G401 (cell line): Measurements from ENCODE around the gene IGSF10. TPM values are rescaled to one million over a fixed set of nuclear protein-coding genes. Genes with fewer than 3 reads are reported as not detected.

Source experiments
- DNase-seq: peaks from one replicate; pipeline ENCODE4 v3.0.0-alpha.2; 2015; ENCODE audit warnings: low spot score
- in situ Hi-C: cut with HindIII; loops from 2 replicates; pipeline ENCODE4 v1.10.0; 2016; ENCODE audit warnings: low sequenced_read_pairs, mixed read lengths
- total RNA-seq: library from RNA; depleted of rRNA; stranded (reverse); fragments of >200 nt; shearing (Covaris generic); gene quantifications from 2 replicates; pipeline ENCODE4 v1.2.3, GENCODE V29; 2014

Gene IGSF10
- total RNA-seq, 1 experiment from 2014 or later = 0.07 TPM

DNA sequence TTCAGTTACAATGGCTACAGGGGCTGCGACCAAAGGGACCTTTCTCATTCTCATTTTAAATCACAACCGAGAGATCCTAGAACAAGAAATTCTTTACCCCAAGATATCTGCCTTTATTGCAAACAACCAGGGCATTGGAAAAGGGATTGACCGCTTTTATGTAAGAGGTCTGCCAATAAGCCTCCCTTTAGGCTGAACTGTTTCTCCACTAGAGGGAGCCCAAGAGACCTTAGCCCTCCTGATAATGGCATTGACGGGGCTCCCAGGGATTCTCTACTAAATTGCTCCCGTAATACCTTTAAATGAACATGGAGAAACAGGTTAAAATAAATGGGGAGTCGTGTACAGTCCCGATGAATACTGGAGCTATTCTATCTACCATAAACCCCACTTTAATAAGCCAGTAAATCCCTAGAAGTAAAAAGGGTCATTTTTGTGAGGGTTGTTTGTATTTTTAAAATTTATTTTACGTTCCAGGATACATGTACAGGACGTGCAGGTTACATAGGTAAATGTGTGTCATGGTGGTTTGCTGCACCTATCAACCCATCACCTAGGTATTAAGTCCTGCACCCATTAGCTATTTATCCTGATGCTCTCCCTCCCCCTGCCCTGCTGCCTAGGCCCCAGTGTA, 7.5 kb upstream of the IGSF10 start:
- in situ Hi-C loops = no loop called here
- DNase-seq = peak; percentile 23

- no peak for DNase-seq
- in situ Hi-C loops = no loop called here
These were observed 6.2 kb upstream of the IGSF10 start for GRCh38 chr3:151467069-151467468.

- DNase-seq = no peak
- in situ Hi-C loops = no loop called here
These were observed 2.1 kb upstream of the IGSF10 start for GRCh38 chr3:151462991-151463390.

GRCh38 chr3:151462278-151462780, 1.5 kb upstream of the IGSF10 start:
- in situ Hi-C loops = no loop called here
- DNase-seq = no peak

DNA sequence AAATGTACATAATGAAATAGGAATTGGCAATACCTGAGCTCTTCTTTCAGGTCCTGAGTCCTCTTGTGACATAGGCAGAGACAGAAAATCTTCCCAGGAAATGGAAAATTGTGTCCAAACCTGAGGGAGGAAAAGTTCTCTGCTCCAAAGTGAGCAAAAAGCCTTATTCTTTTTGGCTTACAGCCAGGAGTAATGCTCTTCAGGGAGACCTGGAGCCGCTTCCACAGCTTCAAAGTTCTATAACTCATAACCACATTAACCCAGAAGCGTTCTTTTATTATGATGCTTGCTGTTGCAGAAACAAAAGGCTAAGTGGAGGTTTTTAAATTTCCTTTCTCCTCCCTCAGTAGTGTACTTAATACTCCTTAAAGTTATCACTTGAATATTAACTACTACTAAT, 633 bp downstream of the IGSF10 start:
- no peak for DNase-seq
- in situ Hi-C loops = no loop called here

GRCh38 chr3:151459358-151459757, 1.5 kb downstream of the IGSF10 start:
- in situ Hi-C loops = no loop called here

GRCh38 chr3:151456065-151456464, 4.8 kb downstream of the IGSF10 start:
- in situ Hi-C loops = no loop called here
- DNase-seq = no peak

More at GRCh38 chr3:151459358-151459757, 1.5 kb downstream of the IGSF10 start:
- no peak for DNase-seq

- in situ Hi-C loops = no loop called here
- no peak for DNase-seq
These were observed 8.0 kb downstream of the IGSF10 start for GRCh38 chr3:151452841-151453240.

- in situ Hi-C loops = no loop called here
- no peak for DNase-seq
These were observed 8.5 kb downstream of the IGSF10 start for GRCh38 chr3:151452368-151452767.

DNA sequence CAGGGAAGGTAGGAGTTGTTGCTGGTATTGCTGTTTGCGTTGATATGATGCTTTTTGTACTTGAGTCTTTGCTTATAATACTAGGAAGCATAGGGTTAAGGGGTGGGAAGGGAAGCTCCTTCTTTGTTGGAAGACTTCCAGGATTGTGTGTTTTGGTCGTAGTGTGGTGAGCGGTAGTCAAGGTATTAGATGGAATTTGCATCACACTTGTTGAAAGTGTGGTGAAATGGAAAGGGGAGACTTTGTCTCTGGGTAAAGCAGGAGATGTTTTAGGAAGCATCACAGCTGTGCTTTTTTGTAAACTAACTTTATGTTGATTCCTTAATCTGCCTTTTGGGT, 14.9 kb downstream of the IGSF10 start:
- DNase-seq = no peak
- in situ Hi-C loops = no loop called here

GRCh38 chr3:151445273-151446001, 15.4 kb downstream of the IGSF10 start:
- in situ Hi-C loops = no loop called here
- no peak for DNase-seq

DNA sequence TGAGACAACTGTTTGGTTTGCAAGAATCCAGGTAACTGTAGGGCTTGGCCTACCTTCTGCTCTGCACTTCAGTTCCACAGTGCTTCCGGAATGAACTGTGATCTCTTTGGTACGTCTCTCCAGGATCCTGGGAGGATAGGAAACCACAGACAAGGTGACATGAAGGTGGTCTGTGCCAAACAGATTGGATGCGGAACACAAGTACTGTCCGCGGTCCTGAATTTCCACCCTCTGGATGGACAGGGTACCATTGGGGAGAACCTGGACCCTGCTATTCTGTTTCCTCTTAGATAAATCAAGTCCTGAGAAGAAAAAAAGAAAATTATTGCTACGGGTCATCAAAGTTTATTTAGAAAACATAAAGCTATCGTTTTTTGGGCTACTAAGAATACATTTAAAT, 17.3 kb downstream of the IGSF10 start:
- no peak for DNase-seq
- in situ Hi-C loops = no loop called here

GRCh38 chr3:151440940-151441339, 19.9 kb downstream of the IGSF10 start:
- in situ Hi-C loops = no loop called here
- DNase-seq = no peak

DNA sequence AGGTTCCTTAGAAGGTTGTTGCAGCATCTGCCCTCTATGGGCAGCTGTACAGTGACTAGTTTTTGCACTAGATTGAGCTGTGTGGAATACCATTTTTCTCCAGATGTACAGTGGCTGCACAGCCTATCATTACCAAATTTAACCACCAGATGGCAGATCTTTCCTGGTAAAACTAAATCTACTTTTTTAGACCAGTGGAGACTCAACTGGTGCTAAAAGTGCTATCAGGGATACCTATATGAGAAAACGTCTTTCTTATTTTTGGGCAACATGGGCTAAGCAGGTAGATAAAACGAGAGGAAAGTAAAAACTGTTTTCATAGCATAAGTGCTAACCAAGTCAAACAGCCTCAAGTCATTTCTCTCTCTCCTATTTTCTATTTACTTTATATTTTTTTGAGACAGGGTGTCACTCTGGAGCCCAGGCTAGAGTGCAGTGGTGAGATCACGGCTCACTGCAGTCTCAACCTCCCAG, 21.2 kb downstream of the IGSF10 start:
- in situ Hi-C loops = no loop called here
- peak; percentile 41 for DNase-seq

- DNase-seq = no peak
- in situ Hi-C loops = no loop called here
These were observed 23.0 kb downstream of the IGSF10 start for GRCh38 chr3:151437906-151438305.

DNA sequence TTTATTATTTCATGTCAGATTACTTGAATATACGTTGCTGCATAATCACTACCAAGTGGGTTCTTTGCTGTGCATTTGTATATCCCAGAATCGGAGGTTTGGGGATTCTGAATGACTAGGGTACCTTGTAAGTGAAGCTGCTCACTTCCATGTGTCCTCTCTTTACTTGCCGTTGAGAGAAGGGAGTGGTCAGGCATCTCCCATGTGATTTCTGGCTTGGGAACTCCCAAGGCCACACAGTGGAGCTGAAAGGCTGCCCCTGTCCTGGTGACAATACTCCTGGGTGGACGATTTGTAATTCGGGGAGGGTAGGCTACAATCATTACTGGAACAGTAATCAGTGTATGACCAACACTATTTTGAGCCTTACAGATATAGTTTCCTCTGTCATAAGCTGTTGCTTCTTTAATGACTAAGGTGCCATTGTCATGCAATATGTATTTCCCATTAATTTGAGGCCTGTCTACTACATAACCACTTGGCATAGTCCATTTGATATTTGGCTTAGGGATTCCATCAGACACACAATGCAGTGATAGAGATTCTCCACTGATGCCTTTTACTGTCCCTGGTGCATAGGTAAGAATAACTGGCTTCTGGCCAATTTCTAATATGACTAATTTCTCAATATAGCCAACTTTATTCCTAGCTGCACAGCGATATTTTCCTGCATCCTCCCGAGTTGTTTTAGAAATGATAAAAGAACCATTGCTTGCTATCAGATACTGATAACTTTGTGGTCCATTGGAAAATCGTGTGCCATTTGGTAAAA, 24.0 kb downstream of the IGSF10 start:
- DNase-seq = no peak
- in situ Hi-C loops = no loop called here

DNA sequence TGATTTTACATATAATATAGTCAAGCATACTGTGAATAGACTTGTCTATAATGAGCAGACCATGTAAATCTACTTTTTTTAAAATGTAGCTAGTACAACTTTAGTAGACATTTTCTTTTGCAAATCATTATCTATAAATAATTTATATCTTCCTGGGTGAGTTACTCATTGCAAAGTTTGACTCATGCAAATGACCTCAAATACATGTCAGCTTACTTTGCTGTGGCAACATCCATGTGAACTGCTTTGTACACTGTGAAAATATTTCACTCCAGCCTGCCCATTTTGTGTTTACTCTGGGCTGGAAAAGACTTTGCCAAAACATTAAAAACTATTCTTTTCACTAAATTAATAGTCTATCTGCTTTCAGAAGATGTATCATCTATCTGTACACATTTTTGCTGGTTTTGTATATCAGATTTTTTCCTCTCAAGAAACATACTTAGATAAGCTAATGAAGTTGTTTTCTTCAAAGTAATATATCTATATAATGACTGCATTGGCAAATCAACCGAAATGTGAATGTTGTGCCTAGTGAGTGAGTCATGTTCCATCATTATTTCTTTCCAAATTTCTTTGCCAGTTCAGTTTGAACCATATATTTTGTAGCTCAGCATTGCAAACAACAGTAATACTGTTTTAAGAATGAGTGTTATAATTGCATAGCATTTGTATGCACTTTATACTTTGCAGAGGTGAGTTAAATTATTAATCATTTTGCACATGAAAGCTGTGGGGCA, 26.5 kb downstream of the IGSF10 start:
- no peak for DNase-seq
- in situ Hi-C loops = no loop called here

GRCh38 chr3:151432616-151433372, 28.1 kb downstream of the IGSF10 start:
- DNase-seq = no peak
- in situ Hi-C loops = no loop called here

- DNase-seq = no peak
- in situ Hi-C loops = no loop called here
These were observed 28.9 kb downstream of the IGSF10 start for GRCh38 chr3:151431940-151432339.
